Myocyte (in vitro differentiated cells): ENCODE measurements around the gene SIK3. TPM values are rescaled to one million over a fixed set of nuclear protein-coding genes. Genes with fewer than 3 reads are reported as not detected.
A peak's percentile ranks its signal among the peaks of the same experiment; 100 is the strongest.

Experiments used
- DNase-seq: peaks from one replicate; pipeline ENCODE4 v3.0.0-alpha.2; 2012; ENCODE audit warnings: low read depth
- total RNA-seq: library from RNA; depleted of rRNA; stranded (reverse); fragments of >200 nt; gene quantifications from 2 replicates; pipeline ENCODE4 v1.2.3, GENCODE V29; 2014

SIK3 gene
- total RNA-seq, 1 donor from 2014 or later: 19.7 TPM

DNA sequence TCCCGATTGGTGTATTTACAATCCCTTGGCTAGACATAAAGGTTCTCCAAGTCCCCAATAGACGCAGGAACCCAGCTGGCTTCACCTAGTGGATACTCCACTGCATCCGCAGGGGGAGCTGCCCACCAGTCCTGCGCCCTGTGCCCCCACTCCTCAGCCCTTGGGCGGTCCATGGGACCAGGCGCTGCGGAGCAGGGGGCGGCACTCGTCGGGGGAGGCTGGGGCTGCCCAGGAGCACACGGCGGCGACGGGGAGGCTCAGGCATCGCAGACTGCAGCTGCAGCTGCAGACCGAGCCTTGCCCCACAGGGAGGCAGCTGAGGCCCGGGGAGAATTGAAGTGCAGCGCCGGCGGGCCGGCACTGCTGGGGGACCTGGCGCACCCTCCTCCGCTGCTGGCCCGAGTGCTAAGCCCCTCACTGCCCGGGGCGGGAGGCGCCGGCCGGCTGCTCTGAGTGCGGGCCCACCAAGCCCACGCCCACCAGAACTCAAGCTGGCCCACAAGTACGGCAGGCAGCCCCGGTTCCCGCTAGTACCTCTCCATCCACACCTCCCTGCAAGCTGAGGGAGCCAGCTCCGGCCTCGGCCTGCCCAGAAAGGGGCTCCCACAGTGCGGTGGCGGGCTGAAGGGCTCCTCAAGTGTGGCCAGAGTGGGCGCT, 12.2 kb upstream of the SIK3 start:
- DNase-seq: no peak

DNA sequence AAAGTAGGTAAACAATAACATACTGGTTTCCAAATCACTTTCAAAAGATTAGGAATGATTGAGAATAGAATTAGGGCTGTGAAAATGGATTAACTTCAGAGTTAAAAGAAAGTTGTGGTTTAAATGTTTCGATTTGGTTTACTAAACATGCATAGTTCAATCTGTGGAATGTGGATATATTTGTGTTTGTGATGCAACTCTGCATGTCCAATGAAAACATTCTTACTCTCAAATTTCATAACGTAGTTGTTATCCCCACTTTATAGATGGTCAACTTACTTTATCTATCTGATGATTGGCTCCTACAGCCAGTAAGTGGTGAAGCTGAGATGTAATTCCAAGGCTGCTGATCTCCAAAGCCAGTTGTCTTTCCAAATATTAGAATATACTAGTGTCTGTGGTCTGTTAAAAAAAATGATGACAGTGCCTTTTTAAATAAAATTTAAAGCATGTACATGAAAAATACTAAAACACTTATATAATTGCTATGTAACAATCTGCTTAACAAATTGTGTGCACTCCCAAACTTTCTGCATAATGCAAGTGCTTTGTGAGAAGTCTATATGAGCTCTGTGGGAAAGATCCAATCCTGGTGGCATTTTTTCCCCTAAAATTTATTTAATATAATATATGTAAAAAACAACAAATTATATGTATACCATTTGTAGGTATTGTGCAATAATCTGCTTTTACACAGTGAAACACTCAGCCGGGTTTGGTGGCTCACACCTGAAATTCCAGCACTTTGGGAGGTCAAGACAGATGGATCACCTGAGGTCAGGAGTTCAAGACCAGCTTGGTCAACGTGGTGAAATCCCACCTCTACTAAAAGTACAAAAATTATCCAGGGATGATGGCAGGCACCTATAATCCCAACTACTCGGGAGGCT, 9.7 kb upstream of the SIK3 start:
- no peak for DNase-seq

DNA sequence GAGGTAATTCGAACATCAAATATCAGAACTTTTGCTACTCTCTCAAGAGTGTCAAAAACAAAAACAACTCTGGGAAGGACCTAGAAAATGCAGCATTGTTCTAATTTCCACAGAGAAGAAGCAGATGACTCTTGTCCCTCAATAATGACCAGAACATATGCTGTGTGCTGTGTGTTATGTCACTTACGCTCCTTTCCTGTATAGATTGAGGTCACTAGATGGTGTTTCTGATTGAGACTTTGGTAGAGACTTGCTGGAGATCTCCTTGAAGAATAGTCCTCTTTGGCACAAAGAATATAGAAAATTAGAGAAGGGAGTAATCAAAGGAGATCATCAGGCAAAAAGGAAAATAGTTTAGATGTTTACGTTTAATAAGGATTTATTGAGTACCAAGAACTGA, 2.3 kb upstream of the SIK3 start:
- DNase-seq: no peak

DNA sequence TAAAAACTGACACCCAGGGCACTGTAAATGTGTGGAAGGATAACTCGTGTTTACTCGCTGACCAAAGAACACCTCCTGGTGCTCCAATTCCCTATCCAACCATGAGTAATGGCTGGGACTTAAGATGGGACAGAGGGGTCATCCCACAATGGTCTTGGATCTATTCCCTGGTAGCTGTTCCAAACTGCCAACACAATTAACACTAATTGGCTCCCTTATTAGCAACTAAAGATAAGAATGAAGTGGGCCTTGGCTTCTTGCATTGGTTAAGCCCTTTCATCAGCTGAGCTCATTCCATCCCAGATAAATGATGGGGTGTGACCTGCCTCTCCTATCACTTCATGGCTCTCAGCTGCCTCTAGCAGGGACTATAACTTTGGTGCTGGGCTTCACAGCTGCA, 1.5 kb upstream of the SIK3 start:
- no peak for DNase-seq

DNA sequence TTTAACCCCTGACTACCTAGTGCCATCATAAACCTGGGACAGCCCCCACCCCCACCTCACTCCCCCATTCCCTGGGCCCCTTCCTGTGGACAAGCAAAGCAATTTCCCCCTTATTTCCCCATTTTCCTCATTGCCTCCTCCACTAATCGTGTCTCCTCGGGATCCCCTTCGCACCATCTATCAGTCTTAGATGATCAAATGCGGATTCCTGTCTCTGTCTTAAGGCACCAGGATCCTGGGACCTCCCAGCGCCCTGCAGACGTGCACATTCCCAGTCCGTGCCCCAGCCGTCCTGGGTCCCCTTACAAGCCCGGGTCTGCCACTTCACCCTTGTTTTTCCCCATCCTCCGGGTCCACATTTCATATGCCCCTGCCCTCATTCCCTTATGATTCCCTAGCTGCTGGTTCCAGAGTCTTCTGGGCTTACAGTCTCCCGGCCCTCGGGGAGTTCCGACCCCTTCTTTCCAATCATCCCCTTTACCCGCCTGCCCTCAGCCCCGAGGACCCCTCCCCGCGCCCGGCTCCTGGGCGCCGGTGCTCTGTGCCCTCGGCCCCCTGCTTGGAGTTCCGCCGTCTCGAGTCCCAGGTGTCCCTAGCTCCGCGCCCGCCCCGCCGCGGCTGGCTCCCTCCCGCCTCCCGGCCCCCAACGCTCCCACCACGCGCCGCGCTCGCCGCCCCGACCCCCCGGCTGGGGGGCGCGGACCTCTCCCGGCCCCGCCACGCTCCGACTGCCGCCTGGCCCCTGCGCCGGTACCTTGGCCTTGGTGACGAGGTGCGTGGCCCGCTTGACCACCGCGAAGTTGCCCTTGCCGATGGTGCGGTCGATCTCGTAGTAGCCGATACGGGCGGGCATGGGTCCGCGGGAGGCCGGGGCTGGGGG, 599 bp downstream of the SIK3 start:
- DNase-seq: peak; percentile 24

DNA sequence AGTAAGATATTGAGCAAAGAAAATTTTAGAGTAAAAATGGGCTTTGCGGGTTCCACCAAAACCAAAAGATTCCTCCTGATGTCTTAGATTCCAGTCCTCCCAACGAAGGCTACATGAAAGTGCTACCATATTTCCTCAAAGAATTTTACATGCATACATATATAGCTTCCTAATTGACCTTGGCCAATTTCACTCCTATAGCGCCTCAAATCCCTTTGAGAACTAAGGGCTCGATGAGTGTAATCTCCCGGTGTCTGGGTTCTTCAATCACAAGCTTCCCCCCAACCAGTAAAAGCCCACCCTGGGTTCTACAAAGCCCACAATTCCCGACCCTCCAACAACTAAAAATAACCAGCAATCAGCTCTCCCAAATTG, 1.2 kb downstream of the SIK3 start:
- DNase-seq: no peak

DNA sequence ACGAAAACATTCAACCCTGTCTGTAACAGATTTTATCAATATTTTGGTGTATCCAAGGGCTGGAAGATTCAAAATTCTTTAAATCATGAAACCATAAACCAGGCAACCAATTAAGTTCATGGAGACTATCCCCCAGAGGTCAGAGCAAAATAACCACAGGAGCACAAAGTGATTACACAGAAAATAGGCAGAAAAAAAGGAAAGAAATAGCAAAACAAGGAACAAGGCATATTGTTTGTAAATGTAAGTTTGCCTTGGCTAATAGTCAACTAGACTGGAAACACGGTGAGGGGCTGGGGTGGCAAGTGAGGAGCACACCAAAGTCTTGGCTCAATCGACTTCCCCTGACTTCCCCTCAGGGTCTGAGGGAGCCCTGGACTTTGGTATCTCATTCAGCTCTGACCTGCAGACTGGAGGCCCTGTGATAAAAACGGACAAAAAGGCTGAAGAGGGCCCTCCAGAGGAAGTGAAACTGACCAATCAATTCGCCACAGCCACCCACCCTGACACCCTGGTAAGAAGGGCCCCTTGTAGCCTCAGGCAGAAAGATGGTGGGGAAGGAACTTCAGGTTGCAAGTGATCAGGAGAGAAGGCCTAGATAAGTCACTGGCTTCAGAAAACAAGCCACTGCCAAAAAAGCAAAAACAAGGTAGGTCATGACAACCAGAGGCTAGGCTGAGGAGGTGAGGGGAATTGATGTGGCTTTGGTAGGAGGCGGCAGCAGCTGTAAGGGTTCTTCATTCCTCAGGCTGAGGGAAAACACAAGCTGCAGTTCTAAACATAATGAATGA, 1.8 kb downstream of the SIK3 start:
- no peak for DNase-seq

DNA sequence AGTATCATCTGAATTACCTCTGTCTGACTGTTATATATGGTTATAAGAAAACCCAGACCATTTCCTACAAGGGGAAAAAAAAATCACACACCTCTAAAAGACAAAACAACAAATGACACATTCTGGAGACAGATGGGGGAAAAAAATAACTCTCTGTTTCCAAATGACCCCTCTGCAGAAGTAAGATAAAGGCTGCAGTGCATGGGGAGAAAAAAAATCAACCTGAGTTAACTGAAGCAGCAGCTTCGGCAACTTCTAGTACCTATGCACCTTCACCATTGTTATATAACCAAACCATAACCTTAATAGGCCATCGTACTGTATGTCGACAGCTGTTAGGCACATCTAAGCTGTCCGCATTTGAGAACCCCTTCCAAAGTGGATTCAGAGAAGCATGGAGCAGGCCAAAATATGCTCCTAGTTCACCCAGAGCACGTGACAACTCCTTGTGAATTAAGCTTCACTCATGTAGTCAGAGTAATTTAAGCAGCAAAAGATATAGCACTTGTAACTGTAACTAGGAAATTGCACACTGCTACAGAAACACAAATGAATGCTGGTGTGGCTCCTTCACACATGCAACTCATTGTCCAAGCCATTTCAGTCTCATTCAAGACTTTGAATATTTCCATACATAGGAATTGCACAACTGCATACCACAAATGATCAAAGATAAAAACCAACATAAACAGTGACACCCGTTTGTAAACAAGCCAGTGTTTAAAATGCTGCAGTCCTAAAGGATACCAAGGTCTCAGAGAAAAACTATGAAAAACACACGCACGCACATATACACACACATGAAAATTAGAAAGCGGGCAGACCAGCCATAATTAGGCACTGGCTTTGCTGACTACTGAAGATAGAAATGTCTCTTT, 2.7 kb downstream of the SIK3 start:
- no peak for DNase-seq

DNA sequence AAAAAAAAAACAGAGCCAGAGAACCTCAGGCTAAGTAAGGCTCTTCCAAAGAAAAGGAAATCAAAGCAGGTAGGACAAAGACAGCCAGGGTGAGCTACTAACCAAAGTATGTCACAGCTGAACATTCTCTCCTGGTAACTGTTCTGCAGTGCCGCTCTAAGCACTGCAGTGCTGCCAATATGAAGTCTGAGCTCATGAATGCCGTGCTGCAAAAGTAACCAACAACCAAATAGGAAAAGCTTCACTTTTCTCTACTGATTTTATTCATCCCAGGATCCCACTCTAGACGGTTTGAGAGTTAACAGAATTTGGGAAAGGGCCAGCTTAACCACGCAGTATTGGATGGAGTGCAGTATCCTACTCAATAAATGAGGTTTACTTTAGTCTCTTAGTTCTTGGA, 3.5 kb downstream of the SIK3 start:
- DNase-seq: peak; percentile 54

DNA sequence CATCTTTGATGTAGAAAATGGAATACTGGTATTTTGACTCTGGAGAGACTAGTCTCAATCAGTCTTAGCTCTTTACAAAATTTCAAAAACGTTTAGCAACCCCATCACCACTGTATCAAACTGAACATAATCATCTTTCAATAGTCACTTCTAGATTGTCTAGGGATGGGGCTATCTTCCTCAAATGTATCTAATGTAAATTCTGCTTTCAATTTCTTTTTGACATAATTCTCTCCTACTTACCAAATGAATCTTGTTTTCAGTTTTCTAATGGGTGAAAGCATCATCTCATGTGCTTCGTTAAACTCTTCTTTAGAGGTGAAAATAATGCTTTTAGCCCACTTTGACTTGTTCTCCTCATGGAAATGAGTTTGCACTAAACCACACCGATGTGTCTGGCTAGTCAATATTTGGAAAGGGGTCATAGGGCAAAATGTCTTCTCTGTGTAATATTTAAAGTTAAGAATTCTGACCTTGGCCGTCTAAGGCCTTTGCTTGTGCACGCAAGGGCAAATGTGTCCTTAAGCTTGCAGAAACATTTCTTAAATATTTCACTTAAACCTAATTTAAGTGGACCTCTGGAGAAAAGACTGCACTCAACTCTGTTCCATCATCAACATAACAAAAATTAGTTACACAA, 5.2 kb downstream of the SIK3 start:
- no peak for DNase-seq

DNA sequence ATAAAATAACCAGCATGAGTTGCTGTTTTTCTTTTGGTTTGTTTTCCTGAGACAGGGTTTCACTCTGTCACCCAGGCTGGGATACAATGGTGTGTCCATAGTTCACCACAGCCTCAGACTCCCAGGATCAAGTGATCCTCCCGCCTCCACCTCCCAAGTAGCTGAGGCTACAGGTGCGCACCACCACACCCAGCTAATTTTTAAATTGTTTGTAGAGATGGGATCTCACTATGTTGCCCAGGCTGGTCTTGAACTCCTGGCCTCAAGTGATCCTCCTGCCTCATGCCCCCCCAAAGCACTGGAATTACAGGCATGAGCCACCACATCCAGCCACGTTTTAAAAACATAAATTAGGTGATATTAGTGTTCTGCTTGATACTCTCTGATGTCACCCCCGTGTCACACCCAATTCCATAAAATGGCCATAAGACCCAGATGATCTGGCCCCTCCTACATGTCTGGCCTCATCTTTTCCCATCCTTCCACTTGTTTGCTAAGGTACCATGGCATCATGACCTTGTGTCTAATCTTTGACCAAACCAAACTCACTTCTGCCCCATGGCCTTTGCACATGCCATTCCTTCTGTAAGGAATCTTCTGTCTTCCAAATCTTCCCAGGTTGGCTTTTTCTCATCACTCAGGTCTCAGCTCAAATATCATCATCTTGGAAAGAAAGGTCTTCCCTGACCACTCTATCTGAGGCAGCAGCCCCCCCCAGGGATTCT, 6.3 kb downstream of the SIK3 start:
- no peak for DNase-seq

DNA sequence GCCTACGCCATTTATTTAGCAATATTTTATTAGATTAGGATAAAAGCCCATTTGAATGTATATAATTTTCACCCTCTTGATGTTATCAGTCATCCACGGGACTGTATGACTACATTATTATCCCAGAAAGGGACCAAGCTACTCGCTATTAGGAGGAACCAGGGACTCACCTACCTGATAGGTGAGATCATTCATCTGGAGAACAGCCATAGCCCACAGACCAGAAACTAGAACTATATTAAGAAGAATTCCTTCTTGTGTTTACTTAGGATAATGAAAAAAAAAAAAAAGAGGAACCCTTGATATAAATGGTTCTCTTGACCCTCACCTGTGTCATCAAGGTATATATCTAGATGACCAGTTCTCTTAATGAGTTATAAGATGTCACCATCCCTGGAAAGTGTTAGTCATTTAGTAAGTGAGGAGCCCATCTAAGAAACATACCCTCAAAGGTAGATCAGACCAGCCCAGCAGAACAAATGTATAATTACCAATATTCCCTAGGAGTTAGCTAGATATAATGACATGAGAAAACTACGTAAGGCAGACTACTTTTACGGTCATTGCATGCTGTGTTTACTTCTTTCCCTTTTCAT, 8.0 kb downstream of the SIK3 start:
- DNase-seq: no peak

DNA sequence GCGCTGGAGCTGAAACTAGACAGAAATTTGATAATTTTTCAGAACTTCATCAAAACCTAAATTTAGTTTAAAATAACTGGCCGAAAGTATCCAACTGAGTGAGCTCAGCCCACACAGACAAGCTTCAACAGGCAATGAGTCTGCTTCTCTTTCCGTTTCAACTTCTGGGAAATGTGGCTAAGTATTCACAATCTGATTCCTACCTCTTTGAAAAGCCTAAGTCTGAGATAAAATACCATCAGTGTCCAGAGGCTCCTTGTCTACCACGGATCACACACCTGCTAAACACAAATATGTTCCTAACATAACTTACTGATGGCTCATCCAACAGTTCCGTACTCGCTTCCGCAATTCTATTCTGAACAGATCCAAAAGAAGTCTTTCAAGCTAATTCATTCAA, 8.5 kb downstream of the SIK3 start:
- DNase-seq: no peak

DNA sequence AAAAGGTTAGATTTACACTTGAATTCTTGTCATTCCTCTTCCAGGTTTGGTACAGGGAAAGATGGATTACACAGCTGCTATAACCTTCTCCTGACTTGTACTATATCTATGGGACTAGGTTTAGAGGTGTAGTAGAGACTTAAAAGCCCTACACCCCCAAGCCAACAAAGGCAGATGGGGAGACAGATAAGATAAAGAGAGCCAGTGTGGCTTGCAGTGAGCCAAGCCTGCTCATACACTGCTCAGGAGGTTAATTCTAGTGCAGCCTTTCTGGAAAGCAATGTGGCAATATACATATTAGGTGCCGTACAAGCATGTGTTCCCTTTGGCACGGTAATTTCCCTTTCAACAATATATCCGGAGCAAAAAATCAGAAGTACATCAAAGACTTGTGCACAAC, 10.8 kb downstream of the SIK3 start:
- no peak for DNase-seq

DNA sequence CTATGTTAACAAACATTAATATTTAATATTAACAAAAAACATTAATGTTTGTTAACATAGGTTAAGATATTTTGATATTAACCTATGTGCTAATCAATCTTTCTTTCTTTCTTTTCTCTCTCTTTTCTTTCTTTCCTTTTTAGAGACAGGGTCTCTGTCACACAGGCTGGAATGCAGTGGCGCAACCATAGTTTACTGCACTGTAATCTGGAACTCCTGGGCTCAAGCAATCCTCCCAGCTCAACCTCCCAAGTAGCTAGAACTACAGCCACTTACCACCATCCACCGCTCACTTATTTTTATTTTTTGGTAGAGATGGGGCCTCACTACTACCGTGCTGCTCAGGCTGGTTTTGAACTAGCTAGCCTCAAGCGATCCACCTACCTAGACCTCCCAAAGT, 13.2 kb downstream of the SIK3 start:
- no peak for DNase-seq

DNA sequence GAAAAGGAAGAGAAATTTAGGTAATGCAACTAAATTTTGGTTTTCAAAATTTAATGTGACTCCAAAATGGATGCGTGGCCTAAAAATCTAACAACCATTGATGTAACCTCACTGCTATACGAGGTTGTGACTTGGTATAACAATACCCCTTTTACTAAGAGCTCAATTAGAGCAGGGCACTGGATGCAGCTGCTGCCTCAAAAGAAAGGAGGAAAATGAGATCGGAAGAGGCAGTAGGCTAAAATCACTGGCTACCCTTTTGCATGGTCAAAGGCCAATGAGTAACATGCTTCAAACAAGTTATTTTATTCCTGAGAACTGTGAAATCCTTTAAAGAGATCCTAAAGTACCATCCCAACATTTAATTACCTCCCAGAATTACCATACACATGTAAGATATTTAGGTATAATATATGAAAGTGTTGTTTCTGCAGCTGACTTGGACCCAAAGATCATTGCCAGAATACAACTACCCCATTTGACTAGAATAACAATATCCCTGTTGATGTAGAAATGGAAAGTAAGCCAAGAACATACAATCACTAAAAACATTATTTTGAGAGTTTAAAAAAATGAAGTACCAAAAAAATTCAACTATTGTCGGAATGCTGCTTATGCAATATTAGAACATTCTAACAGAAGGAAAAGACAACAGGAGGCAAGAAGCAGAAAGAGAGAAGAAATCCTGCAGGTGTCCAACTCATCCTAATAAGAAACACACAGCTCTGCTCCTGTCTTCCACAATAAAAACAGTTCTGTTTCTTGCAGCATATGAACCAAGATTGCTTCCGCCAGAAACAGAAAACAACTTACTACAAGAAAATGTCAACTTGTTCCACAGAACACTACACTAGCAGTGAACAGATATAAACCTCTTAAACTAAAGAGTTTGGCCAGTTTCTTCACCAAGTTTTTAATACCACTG, 15.0 kb downstream of the SIK3 start:
- no peak for DNase-seq

DNA sequence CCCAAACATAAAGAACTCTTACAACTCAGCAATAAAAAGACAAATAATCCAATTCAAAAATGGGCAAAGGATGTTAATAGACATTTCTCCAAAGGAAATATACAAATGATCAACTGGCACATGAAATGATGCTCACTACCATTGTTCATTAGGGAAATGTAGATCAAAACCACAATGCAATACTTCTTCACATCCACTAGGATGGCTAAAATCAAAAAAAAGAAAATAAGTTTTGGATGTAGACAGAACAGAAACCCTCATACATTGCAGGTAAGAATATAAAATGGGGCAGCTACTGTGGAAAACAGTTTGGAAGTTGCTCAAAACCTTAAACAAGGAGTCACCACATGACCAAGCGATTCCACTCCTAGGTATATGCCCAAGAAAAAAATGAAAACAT, 16.3 kb downstream of the SIK3 start:
- no peak for DNase-seq
